ENCODE results near the gene COX10. TPM values are rescaled to one million over a fixed set of nuclear protein-coding genes. Genes with fewer than 3 reads are reported as not detected.

Gene COX10
- polyA plus RNA-seq, 1 experiment, result 12.9 TPM

DNA sequence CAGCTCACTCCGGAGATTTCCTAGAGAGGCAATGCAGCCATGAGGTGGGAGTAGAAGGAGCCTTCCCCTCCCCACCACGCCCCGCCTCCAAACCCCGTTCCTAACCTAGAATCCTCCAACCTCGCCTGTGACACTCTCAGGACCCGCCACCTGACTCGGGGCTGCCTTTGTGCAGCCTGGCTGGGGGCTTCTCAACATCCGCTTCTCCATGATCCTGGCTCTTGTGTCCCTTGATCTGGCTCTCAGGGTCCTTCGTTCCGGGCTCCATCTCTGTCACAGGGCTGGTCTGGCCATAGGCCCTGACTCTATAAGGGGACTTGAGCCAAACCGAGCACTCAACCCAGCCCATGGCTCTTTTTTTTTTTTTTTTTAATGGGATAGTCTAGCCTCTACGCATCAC, 143.1 kb downstream of the COX10 start:
- CTCF ChIA-PET, result no interaction called here
- POLR2A ChIA-PET, result no interaction called here
- no peak overlapping the region for H3K27ac ChIP-seq (ENCODE audit: low read depth, low read length)

DNA sequence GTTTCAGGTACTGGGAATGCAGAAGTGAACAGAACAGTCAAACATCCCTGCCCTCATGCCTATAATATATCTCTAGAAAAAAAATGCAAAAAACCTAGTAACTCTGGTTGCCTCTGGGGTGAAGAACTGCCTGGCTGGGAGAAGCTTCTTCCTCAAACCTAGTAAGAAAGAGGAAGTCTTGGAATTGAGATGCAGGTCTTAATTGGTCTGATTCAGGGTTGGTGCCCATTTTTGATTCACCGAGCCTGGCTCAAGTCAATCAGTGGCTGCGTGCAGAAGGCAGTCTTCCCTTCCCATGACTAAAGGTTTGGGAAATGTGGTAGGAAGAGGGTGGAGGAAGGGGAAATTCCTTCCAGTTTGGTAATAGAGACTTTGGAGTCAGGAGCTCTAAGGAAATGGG, 145.0 kb downstream of the COX10 start:
- no peak for DNase-seq (ENCODE audit: low read depth, low spot score)
- Histone ChIP-seq H3K27ac (ENCODE audit: low read depth, low read length) (no peak overlapping the region), H3K27me3 (ENCODE audit: control insufficient read depth, insufficient read depth, low read length) (no peaks in the 10 kb centered on the region), H3K4me3 (ENCODE audit: low read depth, low read length) (no peak overlapping the region), H3K9me3 (ENCODE audit: control insufficient read depth, insufficient read depth, low read length) (peaks cover 8% of the 10 kb centered on the region)
- ChIA-PET CTCF (no interaction called here), POLR2A (no interaction called here)
- TF ChIP-seq, protein P1, sequence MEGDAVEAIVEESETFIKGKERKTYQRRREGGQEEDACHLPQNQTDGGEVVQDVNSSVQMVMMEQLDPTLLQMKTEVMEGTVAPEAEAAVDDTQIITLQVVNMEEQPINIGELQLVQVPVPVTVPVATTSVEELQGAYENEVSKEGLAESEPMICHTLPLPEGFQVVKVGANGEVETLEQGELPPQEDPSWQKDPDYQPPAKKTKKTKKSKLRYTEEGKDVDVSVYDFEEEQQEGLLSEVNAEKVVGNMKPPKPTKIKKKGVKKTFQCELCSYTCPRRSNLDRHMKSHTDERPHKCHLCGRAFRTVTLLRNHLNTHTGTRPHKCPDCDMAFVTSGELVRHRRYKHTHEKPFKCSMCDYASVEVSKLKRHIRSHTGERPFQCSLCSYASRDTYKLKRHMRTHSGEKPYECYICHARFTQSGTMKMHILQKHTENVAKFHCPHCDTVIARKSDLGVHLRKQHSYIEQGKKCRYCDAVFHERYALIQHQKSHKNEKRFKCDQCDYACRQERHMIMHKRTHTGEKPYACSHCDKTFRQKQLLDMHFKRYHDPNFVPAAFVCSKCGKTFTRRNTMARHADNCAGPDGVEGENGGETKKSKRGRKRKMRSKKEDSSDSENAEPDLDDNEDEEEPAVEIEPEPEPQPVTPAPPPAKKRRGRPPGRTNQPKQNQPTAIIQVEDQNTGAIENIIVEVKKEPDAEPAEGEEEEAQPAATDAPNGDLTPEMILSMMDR (IDR thresholded peaks at IDR 0.05; ENCODE audit: low read depth, low read length), result no peak

More for the DNA sequence above, 143.1 kb downstream of the COX10 start:
- Histone ChIP-seq H3K9me3 (ENCODE audit: control insufficient read depth, insufficient read depth, low read length) (peaks cover 8% of the 10 kb centered on the region), H3K4me3 (ENCODE audit: low read depth, low read length) (no peak overlapping the region), H3K27me3 (ENCODE audit: control insufficient read depth, insufficient read depth, low read length) (no peaks in the 10 kb centered on the region)
- no peak for DNase-seq (ENCODE audit: low read depth, low spot score)
- TF ChIP-seq, protein P1 (IDR thresholded peaks at IDR 0.05; ENCODE audit: low read depth, low read length), result no peak

DNA sequence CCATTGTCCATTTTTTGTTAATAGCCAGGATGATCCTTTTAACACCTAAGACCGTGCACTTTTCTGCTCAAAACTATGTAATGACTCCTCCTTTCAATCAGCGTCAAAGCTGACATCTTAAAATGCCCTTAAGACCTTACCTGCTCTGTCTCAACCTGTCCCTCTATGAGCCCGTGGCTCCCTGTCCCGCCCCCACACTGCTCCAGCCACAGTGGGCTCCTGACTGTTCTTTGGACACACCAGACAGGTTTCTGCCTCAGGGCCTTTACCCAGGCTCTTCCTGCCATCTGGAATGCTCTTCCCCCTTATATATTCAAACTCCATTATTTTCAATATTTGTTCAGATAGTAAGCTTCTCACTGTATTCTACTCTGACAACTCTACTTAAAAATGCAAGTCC, 153.3 kb downstream of the COX10 start:
- no peak overlapping the region for H3K27ac ChIP-seq (ENCODE audit: low read depth, low read length)
- H3K9me3 ChIP-seq (ENCODE audit: control insufficient read depth, insufficient read depth, low read length), result no peaks in the 10 kb centered on the region
- ChIA-PET CTCF (no interaction called here), POLR2A (no interaction called here)
- H3K4me3 ChIP-seq (ENCODE audit: low read depth, low read length), result no peak overlapping the region
- TF ChIP-seq, protein P1 (IDR thresholded peaks at IDR 0.05; ENCODE audit: low read depth, low read length), result no peak
- no peak for DNase-seq (ENCODE audit: low read depth, low spot score)
- no peaks in the 10 kb centered on the region for H3K27me3 ChIP-seq (ENCODE audit: control insufficient read depth, insufficient read depth, low read length)

DNA sequence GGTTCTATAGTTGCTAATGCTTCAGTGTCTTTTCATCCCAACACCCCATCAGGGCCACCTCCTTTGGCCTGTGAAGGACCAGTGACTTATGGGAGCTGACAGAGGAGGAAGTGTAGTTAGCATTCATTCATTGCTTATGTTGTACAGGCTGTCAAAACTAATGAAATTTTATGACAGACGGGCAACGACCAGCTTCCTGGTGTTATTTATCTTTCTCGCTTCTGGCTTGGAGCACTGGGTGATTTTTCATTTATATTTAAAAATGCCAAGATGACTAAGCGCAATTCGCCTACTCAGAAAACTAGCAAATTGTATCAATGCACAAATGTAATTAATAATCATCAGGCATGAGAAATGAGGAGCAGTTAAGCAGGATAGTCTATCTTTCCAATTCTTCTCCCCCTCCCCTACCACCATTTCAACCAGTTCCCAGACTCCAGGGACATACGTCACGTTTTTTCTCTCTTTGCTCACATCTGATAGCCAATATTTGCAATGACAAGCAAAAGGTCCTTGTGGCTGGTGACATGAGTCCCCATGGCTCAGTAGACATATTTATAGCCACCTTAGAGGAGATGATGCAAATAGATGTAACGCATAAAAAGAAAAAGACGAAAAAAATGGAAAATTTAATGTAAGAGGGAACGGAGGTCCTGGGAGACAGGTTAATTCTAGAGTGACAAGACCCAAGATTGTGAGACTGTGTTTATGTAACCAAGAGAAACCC, 156.1 kb downstream of the COX10 start:
- Histone ChIP-seq H3K27me3 (ENCODE audit: control insufficient read depth, insufficient read depth, low read length) (no peaks in the 10 kb centered on the region), H3K27ac (ENCODE audit: low read depth, low read length) (no peak overlapping the region), H3K9me3 (ENCODE audit: control insufficient read depth, insufficient read depth, low read length) (no peaks in the 10 kb centered on the region), H3K4me3 (ENCODE audit: low read depth, low read length) (no peak overlapping the region)
- ChIA-PET POLR2A (no interaction called here), CTCF (no interaction called here)
- no peak for DNase-seq (ENCODE audit: low read depth, low spot score)
- TF ChIP-seq, protein P1 (IDR thresholded peaks at IDR 0.05; ENCODE audit: low read depth, low read length), result no peak

DNA sequence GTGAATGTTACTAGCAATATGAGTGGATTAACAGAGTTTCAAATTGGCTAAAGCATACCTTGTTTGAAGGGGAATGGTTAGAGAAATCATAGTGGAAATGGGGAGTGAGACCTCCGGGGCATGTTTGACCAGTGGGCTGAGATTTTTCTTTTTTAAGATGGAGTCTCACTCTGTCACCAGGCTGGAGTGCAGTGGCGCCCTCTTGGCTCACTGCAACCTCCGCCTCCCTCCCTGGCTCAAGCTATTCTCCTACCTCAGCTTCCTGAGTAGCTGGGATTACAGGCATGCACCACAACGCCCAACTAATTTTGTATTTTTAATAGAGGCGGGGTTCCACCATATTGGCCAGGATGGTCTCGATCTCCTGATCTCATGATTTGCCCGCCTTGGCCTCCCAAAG, 157.7 kb downstream of the COX10 start:
- ChIA-PET POLR2A (no interaction called here), CTCF (no interaction called here)
- Histone ChIP-seq H3K27ac (ENCODE audit: low read depth, low read length) (no peak overlapping the region), H3K9me3 (ENCODE audit: control insufficient read depth, insufficient read depth, low read length) (no peaks in the 10 kb centered on the region), H3K4me3 (ENCODE audit: low read depth, low read length) (no peak overlapping the region), H3K27me3 (ENCODE audit: control insufficient read depth, insufficient read depth, low read length) (no peaks in the 10 kb centered on the region)
- no peak for DNase-seq (ENCODE audit: low read depth, low spot score)
- TF ChIP-seq, protein P1 (IDR thresholded peaks at IDR 0.05; ENCODE audit: low read depth, low read length), result no peak
